Esophagus muscularis mucosa (tissue), 4 donors: ENCODE results near the gene IQSEC3. TPM values are rescaled to one million over a fixed set of nuclear protein-coding genes. Genes with fewer than 3 reads are reported as not detected.

Source experiments
- DNase-seq: peaks from one replicate; pipeline ENCODE4 v3.0.0-alpha.2; 2017; ENCODE audit errors: extremely low spot score
- H3K27ac ChIP-seq, 4 donors: fragments of 200-600 bp; sonication (generic); replicated peaks in 1 of 4; 1 replicate in 3 of 4; 2 replicates in 1 of 4; pipeline ENCODE4 v1.5.1; 2016 to 2019; ENCODE audit warnings: mild to moderate bottlenecking in 1 of 4
- H3K27me3 ChIP-seq, 4 donors: fragments of 200-600 bp; sonication (generic); one replicate each; pipeline versions ENCODE4 v1.5.1 to v1.6.0; 2016 to 2019
- H3K36me3 ChIP-seq, 4 donors: fragments of 200-600 bp; sonication (generic); one replicate each; pipeline ENCODE4 v1.5.1; 2016 to 2019
- H3K4me1 ChIP-seq, 4 donors: fragments of 200-600 bp; sonication (generic); one replicate each; pipeline ENCODE4 v1.5.1; 2016 to 2019
- H3K4me3 ChIP-seq, 4 donors: fragments of 200-600 bp; sonication (generic); 1 replicate in 2 of 4; 2 replicates in 2 of 4; pipeline ENCODE4 v1.5.1; 2016 to 2019; ENCODE audit warnings: mild to moderate bottlenecking in 4 of 4, moderate library complexity in 1 of 4
- H3K9me3 ChIP-seq, 4 donors: fragments of 200-600 bp; sonication (generic); 1 replicate in 3 of 4; 2 replicates in 1 of 4; pipeline ENCODE4 v1.5.1; 2016 to 2019
- EP300 ChIP-seq: sonication (generic); formaldehyde crosslinking; IDR thresholded peaks from one replicate; pipeline ENCODE4 v1.6.1; 2017; ENCODE audit warnings: antibody characterized with exemption
- POLR2A ChIP-seq: fragments of 450-650 bp; IDR thresholded peaks from one replicate; pipeline ENCODE4 v1.6.1; 2017; ENCODE audit warnings: antibody characterized with exemption, moderate library complexity, mild to moderate bottlenecking, low read depth
- POLR2AphosphoS5 ChIP-seq, 2 donors: sonication (generic); formaldehyde crosslinking; IDR thresholded peaks; one replicate each; pipeline ENCODE4 v1.6.1; 2017; ENCODE audit warnings: antibody characterized with exemption in 2 of 2
- WGBS: methylation state at CpG from one replicate; pipeline ENCODE4 v1.1.5; 2018; 5-methylcytosine and 5-hydroxymethylcytosine counted together
- intact Hi-C: fragments of 100-400 bp; cut with DNase I; formaldehyde crosslinking; loops from one replicate; pipeline ENCODE4 v1.15.1; 2023
- total RNA-seq, 4 donors: library from RNA; depleted of rRNA; stranded (reverse); fragments of >200 nt; gene quantifications; one replicate each; pipeline versions ENCODE4 v1.1.0 to v1.2.1, GENCODE V29; 2016
- TF ChIP-seq, protein P1 (sequence below), 3 experiments: fragments of 200-600 bp in 2 of 3; fragments of 450-650 bp in 1 of 3; sonication (generic) in 2 of 3; IDR thresholded peaks; one replicate each; pipeline ENCODE4 v1.5.1; 2017 to 2019; ENCODE audit warnings: antibody characterized with exemption in 3 of 3, mild to moderate bottlenecking in 2 of 3, moderate library complexity in 1 of 3

Gene IQSEC3
- total RNA-seq, 4 donors from 2014 or later: 0.26 to 2.3 (median 1.4) TPM

DNA sequence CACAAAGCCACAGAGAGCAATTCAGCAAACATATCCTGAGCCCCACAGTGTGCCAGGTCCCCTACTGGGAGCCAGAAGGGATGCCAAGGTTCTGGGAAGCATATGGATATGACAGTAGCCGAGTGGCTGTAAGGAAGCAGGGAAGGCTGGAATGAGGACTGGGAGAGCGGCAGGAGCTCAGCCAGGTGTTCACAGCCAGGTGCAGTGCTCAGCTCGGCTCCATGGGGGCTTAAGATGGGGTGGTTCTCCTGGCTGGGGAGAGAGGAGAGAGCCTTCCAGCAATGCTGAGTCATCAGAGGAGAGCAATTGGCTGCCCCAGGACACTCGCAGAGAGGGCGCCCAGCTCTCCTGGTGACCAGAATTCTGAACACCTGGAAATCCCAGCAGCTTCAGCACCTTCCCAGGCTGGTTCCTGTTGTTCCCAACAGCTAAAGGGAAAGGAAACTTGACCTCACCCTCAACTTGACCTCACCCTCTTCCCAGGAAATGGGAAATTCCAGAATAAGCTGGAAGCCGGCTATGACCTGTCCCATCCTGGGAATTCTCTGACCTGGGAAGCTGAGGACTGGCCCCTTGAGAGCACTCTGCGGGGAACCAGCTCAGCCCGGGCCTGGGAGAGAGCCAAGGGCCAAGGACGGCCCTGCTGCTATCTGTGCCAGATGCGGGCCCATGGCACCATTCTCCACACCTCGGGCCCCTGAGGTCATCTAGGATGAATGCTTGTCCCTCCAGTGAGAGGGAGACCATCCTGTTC is 112.7 kb downstream of the IQSEC3 start:
- intact Hi-C loops: no loop called here
- H3K36me3 ChIP-seq: no peaks in the 10 kb centered on the region
- H3K27ac ChIP-seq: peak overlapping the region in 1 of 4 donors; percentile 41
- peaks cover 0 to 35% (median 0%) of the 10 kb centered on the region in 4 donors for H3K27me3 ChIP-seq
- H3K4me3 ChIP-seq: no peak overlapping the region
- H3K9me3 ChIP-seq: no peaks in the 10 kb centered on the region
- no peak for DNase-seq
- TF ChIP-seq, protein P1, sequence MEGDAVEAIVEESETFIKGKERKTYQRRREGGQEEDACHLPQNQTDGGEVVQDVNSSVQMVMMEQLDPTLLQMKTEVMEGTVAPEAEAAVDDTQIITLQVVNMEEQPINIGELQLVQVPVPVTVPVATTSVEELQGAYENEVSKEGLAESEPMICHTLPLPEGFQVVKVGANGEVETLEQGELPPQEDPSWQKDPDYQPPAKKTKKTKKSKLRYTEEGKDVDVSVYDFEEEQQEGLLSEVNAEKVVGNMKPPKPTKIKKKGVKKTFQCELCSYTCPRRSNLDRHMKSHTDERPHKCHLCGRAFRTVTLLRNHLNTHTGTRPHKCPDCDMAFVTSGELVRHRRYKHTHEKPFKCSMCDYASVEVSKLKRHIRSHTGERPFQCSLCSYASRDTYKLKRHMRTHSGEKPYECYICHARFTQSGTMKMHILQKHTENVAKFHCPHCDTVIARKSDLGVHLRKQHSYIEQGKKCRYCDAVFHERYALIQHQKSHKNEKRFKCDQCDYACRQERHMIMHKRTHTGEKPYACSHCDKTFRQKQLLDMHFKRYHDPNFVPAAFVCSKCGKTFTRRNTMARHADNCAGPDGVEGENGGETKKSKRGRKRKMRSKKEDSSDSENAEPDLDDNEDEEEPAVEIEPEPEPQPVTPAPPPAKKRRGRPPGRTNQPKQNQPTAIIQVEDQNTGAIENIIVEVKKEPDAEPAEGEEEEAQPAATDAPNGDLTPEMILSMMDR (IDR thresholded peaks at IDR 0.05): no peak
- TF ChIP-seq POLR2A (no peak), EP300 (no peak), POLR2AphosphoS5 (IDR thresholded peaks at IDR 0.05) (no peak)
- WGBS: 59% methylated on average over 5 of the region's 11 CpGs
- peaks cover 37 to 61% (median 40%) of the 10 kb centered on the region in 4 donors for H3K4me1 ChIP-seq

- H3K27ac ChIP-seq: peak overlapping the region in 1 of 4 donors; percentile 41
These were observed 113.3 kb downstream of the IQSEC3 start for GRCh38 chr12:179885-180284.

DNA sequence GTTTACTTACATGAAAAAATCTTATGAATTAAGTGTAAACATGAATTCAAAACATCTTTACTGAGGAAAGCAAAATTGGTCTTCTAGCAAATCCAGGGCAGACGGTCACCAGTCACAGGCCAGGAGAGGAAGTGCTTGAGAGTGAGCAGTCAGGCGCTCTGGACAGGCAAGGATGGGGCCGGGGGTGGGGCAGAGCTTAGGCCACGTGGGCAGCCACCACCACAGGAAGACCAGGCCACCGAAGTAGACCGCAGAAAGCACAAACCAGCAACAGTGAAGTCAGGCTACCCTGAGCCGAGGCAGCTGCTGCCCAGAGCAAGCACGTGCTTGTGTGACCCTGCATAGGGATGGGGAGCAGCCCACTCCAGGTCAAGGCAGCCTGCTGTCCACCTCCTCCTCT is 113.9 kb downstream of the IQSEC3 start:
- Histone ChIP-seq H3K36me3 (no peaks in the 10 kb centered on the region), H3K27ac (no peak overlapping the region), H3K27me3 (peaks cover 0 to 23% (median 0%) of the 10 kb centered on the region in 4 donors), H3K4me3 (no peak overlapping the region), H3K4me1 (peaks cover 32 to 51% (median 34%) of the 10 kb centered on the region in 4 donors), H3K9me3 (no peaks in the 10 kb centered on the region)
- WGBS: 47% methylated on average over 8 of the region's 8 CpGs
- intact Hi-C loops: no loop called here
- DNase-seq: peak; percentile 96
- no peak for TF ChIP-seq EP300
- peak in 1 of 2 donors; percentile 13 for TF ChIP-seq POLR2AphosphoS5 (IDR thresholded peaks at IDR 0.05)
- TF ChIP-seq, protein P1 (IDR thresholded peaks at IDR 0.05): no peak
- TF ChIP-seq POLR2A: no peak

More at GRCh38 chr12:179885-180284, 113.3 kb downstream of the IQSEC3 start:
- no peak for TF ChIP-seq POLR2AphosphoS5 (IDR thresholded peaks at IDR 0.05)
- TF ChIP-seq POLR2A: no peak
- TF ChIP-seq, protein P1 (IDR thresholded peaks at IDR 0.05): no peak
- no peak for TF ChIP-seq EP300
- H3K27me3 ChIP-seq: peaks cover 0 to 29% (median 0%) of the 10 kb centered on the region in 4 donors
- H3K36me3 ChIP-seq: no peaks in the 10 kb centered on the region
- H3K4me1 ChIP-seq: peaks cover 34 to 56% (median 37%) of the 10 kb centered on the region in 4 donors
- DNase-seq: no peak
- no peak overlapping the region for H3K4me3 ChIP-seq
- intact Hi-C loops: no loop called here
- WGBS: 88% methylated on average over 2 of the region's 5 CpGs
- no peaks in the 10 kb centered on the region for H3K9me3 ChIP-seq

DNA sequence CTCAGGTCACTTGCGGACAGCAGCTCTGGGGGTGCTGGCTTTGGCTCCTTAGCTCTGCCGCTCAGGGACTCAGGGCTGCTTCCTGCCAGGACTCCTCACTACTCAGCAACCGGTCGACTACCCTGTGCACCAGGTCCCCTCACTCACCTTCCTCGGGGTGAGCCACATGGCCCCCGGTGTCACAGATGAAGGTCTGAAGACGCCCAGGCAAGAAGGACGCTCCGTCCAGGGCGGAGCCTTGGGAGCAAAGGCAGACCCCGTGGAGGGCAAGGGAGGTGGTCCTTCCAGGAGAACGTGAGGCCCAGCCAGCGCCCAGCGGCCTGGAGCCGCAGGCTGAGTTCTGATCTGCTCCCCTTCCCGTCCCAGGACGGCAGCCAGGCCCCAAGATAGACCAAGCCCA is 115.4 kb downstream of the IQSEC3 start:
- Histone ChIP-seq H3K36me3 (no peaks in the 10 kb centered on the region), H3K4me3 (no peak overlapping the region), H3K9me3 (no peaks in the 10 kb centered on the region), H3K27ac (no peak overlapping the region), H3K4me1 (peaks cover 24 to 36% (median 25%) of the 10 kb centered on the region in 4 donors), H3K27me3 (peaks cover 0 to 21% (median 0%) of the 10 kb centered on the region in 4 donors)
- DNase-seq: no peak
- intact Hi-C loops: no loop called here
- TF ChIP-seq EP300 (no peak), POLR2AphosphoS5 (IDR thresholded peaks at IDR 0.05) (no peak), POLR2A (no peak)
- TF ChIP-seq, protein P1 (IDR thresholded peaks at IDR 0.05): no peak
- WGBS: 75% methylated on average over 17 of the region's 17 CpGs
